GM13977 (cell line): Measurements from ENCODE around the gene B4GALT4.
"Not testable (repeated sequence)": the region's sequence is repeated elsewhere in the genome, so short reads cannot be mapped to it uniquely, and the experiment has no call there.

ENCODE experiments used
- DNase-seq: peaks from one replicate; pipeline ENCODE4 v3.0.0; 2012; ENCODE audit warnings: low spot score
- in situ Hi-C: fragments of 300-500 bp; cut with MboI; formaldehyde crosslinking; loops from one replicate; pipeline ENCODE4 v1.12.0; 2022; ENCODE audit warnings: low sequenced_read_pairs, low pct_unique_long_range_greater_than_20kb, mixed read lengths, inconsistent platforms; ENCODE audit not compliant: unreplicated experiment
- TF ChIP-seq, protein P1 (sequence below): IDR thresholded peaks from 2 replicates; pipeline ENCODE4 v1.5.1; 2012; ENCODE audit warnings: mild to moderate bottlenecking, control low read depth; ENCODE audit not compliant: insufficient read depth; ENCODE audit errors: extremely low read depth, missing control alignments

B4GALT4 gene

DNA sequence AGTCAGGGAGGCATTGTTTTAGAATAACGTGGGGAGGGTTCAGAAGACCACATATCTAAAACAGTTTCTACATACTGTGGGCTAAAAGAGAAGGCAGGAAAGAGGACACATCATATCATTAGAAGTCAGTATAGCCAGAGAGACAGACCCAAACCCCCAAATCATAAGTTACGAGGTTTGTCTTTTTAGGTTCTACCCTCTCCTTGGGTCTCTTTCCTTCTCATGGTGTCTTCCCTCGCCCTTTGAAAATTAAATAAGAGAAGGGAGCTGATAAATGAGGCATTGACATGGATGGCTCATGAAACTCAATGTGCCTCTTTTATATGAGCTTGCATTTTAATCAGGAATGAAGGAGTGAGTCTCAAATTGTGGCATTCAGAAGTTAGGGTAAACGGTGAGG, 63.9 kb downstream of the B4GALT4 start:
- TF ChIP-seq, protein P1, sequence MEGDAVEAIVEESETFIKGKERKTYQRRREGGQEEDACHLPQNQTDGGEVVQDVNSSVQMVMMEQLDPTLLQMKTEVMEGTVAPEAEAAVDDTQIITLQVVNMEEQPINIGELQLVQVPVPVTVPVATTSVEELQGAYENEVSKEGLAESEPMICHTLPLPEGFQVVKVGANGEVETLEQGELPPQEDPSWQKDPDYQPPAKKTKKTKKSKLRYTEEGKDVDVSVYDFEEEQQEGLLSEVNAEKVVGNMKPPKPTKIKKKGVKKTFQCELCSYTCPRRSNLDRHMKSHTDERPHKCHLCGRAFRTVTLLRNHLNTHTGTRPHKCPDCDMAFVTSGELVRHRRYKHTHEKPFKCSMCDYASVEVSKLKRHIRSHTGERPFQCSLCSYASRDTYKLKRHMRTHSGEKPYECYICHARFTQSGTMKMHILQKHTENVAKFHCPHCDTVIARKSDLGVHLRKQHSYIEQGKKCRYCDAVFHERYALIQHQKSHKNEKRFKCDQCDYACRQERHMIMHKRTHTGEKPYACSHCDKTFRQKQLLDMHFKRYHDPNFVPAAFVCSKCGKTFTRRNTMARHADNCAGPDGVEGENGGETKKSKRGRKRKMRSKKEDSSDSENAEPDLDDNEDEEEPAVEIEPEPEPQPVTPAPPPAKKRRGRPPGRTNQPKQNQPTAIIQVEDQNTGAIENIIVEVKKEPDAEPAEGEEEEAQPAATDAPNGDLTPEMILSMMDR: no peak
- in situ Hi-C loops: no loop called here
- no peak for DNase-seq

DNA sequence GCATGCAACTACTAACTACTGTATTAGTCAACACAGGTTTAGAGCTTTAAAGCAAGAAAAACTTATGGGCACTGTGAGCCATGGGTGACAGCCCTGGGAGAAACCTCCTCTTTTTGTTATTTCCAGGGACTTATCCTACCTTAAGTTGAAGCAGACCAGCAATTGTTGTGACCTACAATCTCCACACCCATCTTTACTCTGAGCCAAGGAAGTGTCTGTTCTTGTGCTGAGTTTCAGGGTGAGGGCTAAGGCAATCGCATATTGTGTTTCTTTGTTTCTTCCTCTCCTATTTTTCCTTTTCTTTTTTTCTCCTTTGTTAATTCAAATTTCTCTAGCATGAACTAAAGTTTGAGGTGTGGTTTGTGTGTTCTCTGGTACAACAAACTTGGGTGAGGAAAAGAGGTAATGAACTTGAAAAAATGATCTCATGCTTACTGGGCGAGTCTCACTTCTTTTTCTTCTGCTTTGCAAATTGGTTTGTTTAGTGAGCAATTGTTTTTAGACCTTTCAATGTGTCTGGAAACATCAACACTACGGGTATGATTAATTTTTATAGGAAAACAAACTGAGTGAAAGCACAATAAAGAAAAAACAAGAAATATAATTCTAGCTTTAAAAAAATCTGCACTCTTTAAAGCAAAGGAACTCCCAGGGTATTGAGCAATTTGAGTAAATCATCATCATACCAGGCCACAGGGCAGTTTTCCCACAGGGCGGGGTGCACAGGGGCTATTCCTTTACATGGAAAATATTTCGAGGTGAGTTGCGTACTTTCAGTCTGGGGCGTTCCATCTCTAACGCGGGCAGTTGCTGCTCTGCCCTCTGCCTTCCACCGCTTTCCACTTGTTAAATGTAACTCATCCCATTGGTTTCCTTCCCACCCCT, 64.6 kb downstream of the B4GALT4 start:
- no peak for DNase-seq
- in situ Hi-C loops: no loop called here
- TF ChIP-seq, protein P1: no peak

DNA sequence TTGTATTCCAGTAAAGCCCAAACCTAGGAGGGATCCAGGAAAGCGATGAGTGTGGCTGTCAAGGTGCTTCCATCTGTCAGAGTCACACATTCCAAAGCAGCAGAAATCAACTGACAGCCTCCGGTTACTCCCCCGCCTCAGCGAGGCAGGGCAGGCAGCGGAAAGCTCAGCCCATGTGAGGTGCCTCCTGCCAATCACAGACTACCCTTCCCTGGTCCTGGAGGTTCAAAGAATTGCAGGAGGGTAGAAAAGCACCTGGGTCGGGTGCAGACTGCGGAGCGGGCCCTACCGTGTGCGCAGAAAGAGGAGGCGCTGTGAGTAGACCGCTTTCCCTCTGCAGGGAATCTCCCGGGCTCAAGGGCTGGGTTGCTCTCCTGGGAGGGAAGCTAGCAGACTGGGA, 67.4 kb downstream of the B4GALT4 start, which contains the start of gene UPK1B:
Gene UPK1B (plus strand): TSS at position 274 of the 400 bp plus-strand sequence. CDS start 13,144 bp downstream, outside the sequence.
- in situ Hi-C loops: no loop called here
- TF ChIP-seq, protein P1: no peak
- no peak for DNase-seq

DNA sequence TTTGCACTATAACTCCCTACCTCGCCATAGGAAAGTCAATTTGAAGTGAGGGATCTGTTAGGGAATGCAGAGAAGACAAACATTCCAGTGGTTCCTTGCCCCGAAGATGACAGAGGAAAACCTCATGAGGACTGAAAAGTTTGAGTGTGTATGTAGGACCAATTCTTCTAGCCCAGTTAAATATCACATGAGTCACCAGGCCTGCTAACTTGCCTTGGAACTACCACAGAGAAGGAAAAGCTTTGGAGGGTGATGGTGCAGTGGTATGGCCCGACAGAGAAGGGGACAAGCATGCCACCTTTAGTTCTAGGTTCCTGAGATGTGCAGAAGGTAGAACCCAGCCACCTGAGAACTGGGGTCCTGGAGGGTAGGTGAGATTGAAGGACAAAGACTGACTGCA, 69.9 kb downstream of the B4GALT4 start:
- TF ChIP-seq, protein P1: no peak
- DNase-seq: no peak
- in situ Hi-C loops: no loop called here

DNA sequence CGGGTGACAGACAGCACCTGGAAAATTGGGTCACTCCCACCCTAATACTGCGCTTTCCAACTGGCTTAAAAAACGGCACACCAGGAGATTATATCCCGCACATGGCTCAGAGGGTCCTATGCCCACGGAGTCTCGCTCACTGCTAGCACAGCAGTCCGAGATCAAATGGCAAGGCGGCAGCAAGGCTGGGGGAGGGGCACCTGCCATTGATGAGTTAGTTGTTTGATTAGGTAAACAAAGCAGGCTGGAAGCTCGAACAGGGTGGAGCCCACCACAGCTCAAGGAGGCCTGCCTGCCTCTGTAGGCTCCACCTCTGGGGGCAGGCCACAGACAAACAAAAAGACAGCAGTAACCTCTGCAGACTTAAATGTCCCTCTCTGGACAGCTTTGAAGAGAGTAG, 75.9 kb downstream of the B4GALT4 start:
- DNase-seq: not testable (repeated sequence)

More for the DNA sequence above, 75.9 kb downstream of the B4GALT4 start:
- in situ Hi-C loops: not testable (repeated sequence)
